Muscle layer of duodenum (tissue), 2 donors: ENCODE data around the gene SCGN.

Source experiments
- H3K27ac ChIP-seq: one replicate; pipeline ENCODE4 v1.7.0; 2013; ENCODE audit warnings: mild to moderate bottlenecking, low read length
- H3K27me3 ChIP-seq: one replicate; pipeline ENCODE4 v1.7.0; 2013; ENCODE audit warnings: low read depth, mild to moderate bottlenecking, control low read depth, low read length
- H3K36me3 ChIP-seq, 2 donors: one replicate each; pipeline ENCODE4 v1.7.0; 2013; ENCODE audit warnings: low read length in 2 of 2, control low read depth in 1 of 2, mild to moderate bottlenecking in 1 of 2; ENCODE audit not compliant: insufficient read depth in 2 of 2, control insufficient read depth in 1 of 2
- H3K4me1 ChIP-seq, 2 donors: one replicate each; pipeline ENCODE4 v1.7.0; 2013; ENCODE audit warnings: low read length in 2 of 2, mild to moderate bottlenecking in 2 of 2, control low read depth in 1 of 2, moderate library complexity in 1 of 2; ENCODE audit not compliant: insufficient read depth in 2 of 2, control insufficient read depth in 1 of 2
- H3K4me3 ChIP-seq, 2 donors: one replicate each; pipeline ENCODE4 v1.7.0; 2013; ENCODE audit warnings: low read length in 2 of 2, low read depth in 1 of 2, mild to moderate bottlenecking in 1 of 2
- H3K9me3 ChIP-seq, 2 donors: one replicate each; pipeline ENCODE4 v1.7.0; 2013; ENCODE audit warnings: low read length in 2 of 2, control low read depth in 1 of 2, mild to moderate bottlenecking in 1 of 2; ENCODE audit not compliant: control insufficient read depth in 1 of 2
- donor health status: healthy.

Gene SCGN

DNA sequence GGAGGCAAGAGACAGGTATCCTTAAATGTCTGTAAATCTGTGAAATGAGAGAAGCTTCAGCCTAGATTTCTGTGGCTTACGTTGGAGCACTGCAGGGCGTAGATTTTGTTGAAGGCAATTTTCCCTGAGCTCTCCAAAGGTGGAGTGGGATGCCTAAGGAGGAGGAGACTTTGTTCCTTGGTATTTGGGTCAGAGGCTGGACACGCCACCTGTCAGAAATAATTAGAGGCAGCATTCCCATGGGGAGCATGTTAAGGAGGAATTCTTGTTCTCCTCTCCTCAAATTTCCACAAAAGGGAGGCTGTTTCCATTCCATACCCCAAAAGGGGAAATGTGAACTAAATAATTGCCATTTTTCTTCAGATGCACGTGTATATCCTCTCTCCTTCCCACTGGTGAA lies 11.1 kb upstream of the SCGN start:
- Histone ChIP-seq H3K27me3 (no peaks in the 10 kb centered on the region), H3K4me3 (no peak overlapping the region)

DNA sequence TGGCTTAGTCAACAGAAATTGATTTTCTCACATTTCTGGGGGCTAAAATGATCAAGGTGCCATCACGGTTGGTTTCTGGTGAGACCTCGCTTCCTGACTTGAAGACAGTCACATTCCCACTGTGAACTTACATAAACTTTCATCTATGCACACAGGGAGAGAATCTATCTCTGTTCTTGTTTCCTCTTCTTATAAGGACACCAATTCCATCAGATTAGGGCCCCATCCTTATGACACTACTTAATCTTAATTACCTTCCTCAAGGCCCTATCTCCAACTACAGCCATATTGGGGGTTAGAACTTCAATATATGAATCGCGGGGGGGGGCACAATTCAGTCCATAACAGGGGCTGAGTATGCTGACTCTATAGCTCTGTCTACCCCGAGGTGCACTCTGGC lies 10.6 kb upstream of the SCGN start:
- Histone ChIP-seq H3K27ac (no peak overlapping the region), H3K9me3 (peaks cover 0 to 8% of the 10 kb centered on the region in 2 donors), H3K36me3 (no peaks in the 10 kb centered on the region), H3K4me1 (no peaks in the 10 kb centered on the region), H3K27me3 (no peaks in the 10 kb centered on the region), H3K4me3 (no peak overlapping the region)

More for the DNA sequence above, 11.1 kb upstream of the SCGN start:
- Histone ChIP-seq H3K4me1 (no peaks in the 10 kb centered on the region), H3K27ac (no peak overlapping the region), H3K9me3 (peaks cover 0 to 8% of the 10 kb centered on the region in 2 donors), H3K36me3 (no peaks in the 10 kb centered on the region)

DNA sequence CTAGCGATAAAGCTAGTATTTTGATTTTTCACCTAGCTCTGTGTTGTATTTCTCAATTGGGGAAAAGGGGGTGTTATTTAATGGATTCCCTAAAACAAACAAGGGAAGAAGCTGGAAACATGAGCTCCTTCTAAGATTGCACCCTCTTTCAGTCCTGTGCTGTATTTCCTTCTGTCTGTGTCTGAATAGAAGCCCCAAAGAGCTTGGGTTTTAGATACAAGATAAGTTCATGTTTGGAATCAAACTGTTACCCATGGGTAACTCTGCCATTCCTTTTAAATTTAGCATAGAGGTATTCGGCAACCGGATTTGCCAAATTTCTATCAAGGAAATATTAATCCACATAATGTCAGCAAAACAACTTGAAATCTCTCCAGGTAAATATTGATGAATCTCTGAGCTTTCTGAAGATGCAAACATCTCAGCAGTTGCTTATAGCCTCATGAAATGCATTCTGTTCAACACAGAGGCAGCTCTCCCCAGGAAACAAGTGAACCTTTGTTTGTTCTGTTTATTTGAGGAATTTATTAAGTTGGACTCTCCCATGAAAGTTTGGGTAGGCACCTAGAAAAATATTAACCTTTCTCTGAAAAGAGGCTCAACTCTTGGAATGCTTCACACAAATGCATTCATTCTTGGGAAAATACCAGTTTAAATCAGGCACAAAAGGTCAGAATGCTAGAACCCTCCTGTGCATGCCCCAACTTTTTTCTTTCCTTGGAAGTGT lies 9.9 kb upstream of the SCGN start:
- H3K27me3 ChIP-seq: no peaks in the 10 kb centered on the region
- no peak overlapping the region for H3K4me3 ChIP-seq
- H3K9me3 ChIP-seq: peaks cover 0 to 8% of the 10 kb centered on the region in 2 donors
- H3K27ac ChIP-seq: no peak overlapping the region
- H3K4me1 ChIP-seq: no peaks in the 10 kb centered on the region
- no peaks in the 10 kb centered on the region for H3K36me3 ChIP-seq

DNA sequence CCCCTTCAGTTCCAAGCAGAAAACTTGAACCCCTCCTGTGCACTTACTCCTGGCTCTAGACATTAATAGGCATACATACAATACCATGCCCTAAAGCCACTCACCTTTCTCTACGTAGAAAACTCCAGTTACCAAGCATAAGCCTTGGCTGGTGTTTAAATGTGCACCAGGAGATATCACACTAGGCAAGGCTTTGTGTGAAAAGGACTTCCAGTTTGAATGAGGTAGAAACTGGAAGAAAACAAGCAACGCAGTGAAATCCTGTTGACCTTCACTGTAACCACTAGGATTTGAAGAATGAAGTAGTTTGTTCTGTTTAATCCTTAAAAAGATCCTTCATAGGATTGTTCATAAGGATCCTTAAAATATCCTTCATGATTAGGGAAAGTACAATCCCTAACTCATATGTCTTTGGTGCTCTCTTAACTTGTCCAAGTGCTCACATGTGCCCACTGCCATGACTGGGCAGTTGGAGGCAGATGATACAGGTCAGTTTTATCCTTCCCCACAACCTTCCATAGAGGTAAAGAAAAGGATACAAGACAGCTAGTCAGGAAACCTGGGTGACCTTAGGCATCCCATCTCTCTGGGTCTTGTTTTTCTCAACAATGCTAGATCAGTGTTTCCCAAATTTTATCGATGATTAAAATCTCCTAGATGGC lies 9.2 kb upstream of the SCGN start:
- Histone ChIP-seq H3K4me1 (no peaks in the 10 kb centered on the region), H3K27me3 (no peaks in the 10 kb centered on the region), H3K27ac (no peak overlapping the region), H3K4me3 (no peak overlapping the region), H3K9me3 (peaks cover 0 to 8% of the 10 kb centered on the region in 2 donors), H3K36me3 (no peaks in the 10 kb centered on the region)

DNA sequence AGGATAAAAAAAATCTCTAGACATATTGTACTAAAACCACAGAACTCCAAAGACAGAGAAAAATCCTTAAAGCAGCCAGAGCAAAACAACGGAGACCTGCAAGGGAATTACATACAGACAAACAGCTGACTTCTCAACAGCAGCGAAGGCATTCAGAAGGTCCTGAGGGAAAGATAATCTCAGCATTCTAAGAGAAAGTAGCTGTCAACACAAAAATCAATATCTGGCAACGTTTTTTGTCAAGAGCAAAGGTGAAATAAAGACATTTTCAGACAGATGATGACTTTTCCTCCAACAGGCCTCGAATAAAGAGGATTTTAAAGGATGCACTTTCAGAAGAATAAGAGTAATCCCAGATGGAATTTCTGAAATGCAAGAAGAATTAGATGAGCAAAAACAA lies 6.1 kb upstream of the SCGN start:
- H3K4me3 ChIP-seq: no peak overlapping the region
- peaks cover 0 to 8% of the 10 kb centered on the region in 2 donors for H3K9me3 ChIP-seq
- H3K36me3 ChIP-seq: no peaks in the 10 kb centered on the region
- H3K4me1 ChIP-seq: no peaks in the 10 kb centered on the region
- H3K27me3 ChIP-seq: no peaks in the 10 kb centered on the region
- H3K27ac ChIP-seq: no peak overlapping the region

DNA sequence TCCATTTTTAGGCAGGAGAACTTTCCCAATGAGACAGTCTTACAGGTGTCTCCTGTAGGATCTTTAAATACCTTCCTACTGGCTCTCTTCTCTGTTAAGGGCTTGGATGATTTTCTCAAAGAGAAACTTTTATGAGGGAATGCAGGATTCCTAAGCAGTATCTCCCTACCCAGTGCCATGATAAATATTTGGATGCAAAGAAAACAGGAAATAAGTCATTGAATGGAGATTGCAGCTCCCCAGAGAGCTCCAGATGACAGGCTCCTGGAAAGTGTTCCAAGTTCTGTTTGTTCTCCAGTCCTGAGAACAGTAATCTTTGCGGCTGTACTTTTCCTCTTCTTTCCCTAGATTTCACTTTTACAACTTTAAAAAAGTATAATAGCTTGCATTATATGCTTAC lies 2.4 kb upstream of the SCGN start:
- H3K4me3 ChIP-seq: no peak overlapping the region
- H3K27ac ChIP-seq: no peak overlapping the region
- H3K9me3 ChIP-seq: no peaks in the 10 kb centered on the region
- no peaks in the 10 kb centered on the region for H3K36me3 ChIP-seq
- peaks cover 0 to 5% of the 10 kb centered on the region in 2 donors for H3K4me1 ChIP-seq
- H3K27me3 ChIP-seq: peaks cover 12% of the 10 kb centered on the region

DNA sequence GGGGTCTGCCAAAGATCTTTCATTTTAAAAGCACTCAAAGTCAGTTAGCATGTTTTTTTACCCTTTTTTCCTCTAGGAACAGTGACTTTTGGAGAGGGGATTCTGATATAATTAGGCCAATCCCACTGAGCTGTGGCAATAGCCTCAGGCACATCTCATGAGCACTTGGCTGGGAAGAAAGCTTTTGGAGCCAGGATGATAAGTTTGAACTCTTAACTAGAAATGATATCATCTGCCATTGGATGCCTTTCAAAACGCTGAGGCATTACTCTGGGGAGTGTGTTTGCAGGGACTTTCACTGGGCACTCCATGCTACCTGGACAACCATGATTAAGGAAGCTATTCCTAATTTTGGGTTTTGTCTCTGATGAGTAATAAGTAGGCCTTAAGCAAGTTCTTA lies 3.7 kb downstream of the SCGN start:
- Histone ChIP-seq H3K4me3 (no peak overlapping the region), H3K9me3 (no peaks in the 10 kb centered on the region), H3K36me3 (no peaks in the 10 kb centered on the region), H3K27ac (no peak overlapping the region), H3K27me3 (peaks cover 12% of the 10 kb centered on the region), H3K4me1 (peaks cover 0 to 5% of the 10 kb centered on the region in 2 donors)

DNA sequence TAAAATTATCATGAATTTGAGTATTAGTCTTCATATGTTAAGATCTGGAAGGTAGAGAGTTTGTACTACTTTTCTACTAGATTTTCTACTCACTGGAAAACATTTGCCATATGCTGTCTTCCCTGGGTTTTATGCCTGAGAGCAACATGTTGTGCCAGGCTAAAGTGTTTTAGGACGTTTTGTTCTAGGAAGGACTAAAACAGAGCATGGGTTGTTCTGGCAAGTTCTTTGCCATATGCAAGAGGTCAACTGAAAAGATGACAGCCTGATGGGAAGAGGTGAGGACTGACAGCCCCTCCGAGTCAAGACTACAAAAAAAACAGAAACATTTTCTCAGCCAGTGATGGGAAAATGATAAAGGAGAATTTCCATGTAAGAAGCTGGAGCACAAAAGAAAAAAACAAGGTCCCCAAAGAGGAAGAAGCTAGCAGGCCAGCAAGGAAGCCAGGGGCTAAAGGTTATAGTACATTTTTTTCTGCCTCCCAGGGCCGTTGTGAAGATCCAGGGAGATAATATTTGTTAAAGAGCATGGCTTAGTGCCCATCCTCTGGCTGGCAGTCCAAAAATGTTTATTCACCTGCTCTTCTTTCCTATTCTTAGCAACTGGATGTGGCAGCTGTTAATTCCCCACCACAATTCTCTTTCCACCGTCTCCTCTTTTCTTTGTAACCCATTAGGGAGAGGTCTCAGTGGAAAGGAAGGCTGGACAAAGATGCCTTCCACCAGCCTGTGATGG lies 7.8 kb downstream of the SCGN start:
- no peak overlapping the region for H3K4me3 ChIP-seq
- no peak overlapping the region for H3K27ac ChIP-seq
- H3K4me1 ChIP-seq: no peaks in the 10 kb centered on the region
- H3K27me3 ChIP-seq: no peaks in the 10 kb centered on the region
- H3K36me3 ChIP-seq: no peaks in the 10 kb centered on the region
- no peaks in the 10 kb centered on the region for H3K9me3 ChIP-seq

DNA sequence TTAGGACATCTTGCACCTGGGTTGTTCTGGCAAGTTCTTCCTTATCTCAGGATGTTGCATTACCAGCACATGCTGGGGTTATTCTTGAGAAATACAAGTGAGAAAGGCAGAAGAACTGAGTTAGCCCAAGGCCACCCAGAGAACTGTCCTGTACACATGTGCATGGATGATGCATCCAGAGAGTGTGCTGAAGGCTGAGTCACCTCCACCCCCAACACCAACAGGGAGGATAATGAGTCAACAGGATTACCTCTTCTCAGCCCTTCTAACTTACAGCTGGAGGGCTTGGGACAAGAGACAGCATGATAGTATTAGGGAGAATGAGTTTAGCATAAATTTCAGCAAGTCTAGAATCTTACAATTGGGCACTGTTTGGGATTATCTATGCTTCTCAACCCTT lies 8.5 kb downstream of the SCGN start:
- no peaks in the 10 kb centered on the region for H3K36me3 ChIP-seq
- no peaks in the 10 kb centered on the region for H3K4me1 ChIP-seq
- H3K27ac ChIP-seq: no peak overlapping the region
- no peak overlapping the region for H3K4me3 ChIP-seq
- no peaks in the 10 kb centered on the region for H3K9me3 ChIP-seq
- no peaks in the 10 kb centered on the region for H3K27me3 ChIP-seq

DNA sequence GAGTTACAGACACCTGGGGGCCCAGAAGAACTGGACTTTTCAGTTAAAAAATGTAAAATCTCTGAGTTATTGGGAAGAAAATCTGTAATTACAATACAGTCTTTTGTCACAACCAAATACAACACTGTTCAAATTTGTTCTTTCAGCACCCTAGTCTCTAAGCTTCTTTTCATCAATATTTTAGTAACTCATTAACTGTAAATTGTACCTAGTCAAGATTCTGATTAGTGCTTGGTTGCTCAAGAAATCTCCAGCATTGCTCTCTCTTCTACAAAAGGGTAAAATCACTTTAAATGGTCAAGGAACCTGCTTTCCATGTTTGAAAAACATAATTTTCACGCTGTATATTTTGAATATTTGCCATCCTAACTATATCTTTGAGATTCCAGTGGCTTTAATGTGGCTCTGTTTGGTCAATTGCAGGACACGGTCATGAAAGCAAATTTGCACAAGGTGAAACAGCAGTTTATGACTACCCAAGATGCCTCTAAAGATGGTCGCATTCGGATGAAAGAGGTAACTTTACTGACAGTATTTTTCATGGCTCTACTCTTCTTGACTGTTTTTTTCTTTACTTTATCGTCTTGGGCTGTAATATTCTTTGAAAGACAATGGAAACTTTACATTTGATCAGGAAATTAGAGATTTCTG lies 9.2 kb downstream of the SCGN start:
- Histone ChIP-seq H3K36me3 (no peaks in the 10 kb centered on the region), H3K27ac (no peak overlapping the region), H3K4me1 (no peaks in the 10 kb centered on the region), H3K9me3 (no peaks in the 10 kb centered on the region), H3K27me3 (no peaks in the 10 kb centered on the region), H3K4me3 (no peak overlapping the region)

DNA sequence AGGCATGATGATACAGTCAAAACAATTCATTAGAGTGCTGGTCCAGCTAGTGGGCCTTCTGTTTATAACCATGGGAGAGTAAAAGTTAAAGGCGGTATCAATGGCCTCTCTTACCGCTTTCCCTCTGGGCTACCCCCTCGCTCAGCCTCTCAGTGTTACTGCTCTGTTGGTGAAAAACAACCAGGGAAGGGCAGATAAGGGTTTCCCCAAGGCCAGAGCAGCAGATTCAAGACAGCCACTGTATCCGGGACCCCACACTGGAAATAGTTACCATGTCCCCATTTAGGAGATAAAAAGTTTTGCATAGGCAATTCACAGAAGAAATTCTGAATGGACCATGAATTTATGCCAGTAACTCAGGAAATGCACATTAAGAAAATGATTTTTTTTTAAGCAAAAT lies 13.4 kb downstream of the SCGN start:
- H3K9me3 ChIP-seq: no peaks in the 10 kb centered on the region
- H3K27me3 ChIP-seq: no peaks in the 10 kb centered on the region
- no peak overlapping the region for H3K4me3 ChIP-seq
- no peaks in the 10 kb centered on the region for H3K4me1 ChIP-seq
- no peak overlapping the region for H3K27ac ChIP-seq
- no peaks in the 10 kb centered on the region for H3K36me3 ChIP-seq
